HEK293T (cell line): Measurements from ENCODE around the gene PTPN2.

Experiments used
- ARNT ChIP-seq: fragments of 450-650 bp; IDR thresholded peaks from 2 replicates; pipeline ENCODE4 v1.6.1; 2017; ENCODE audit warnings: mild to moderate bottlenecking
- BHLHE40 ChIP-seq: fragments of 450-650 bp; IDR thresholded peaks from 2 replicates; pipeline ENCODE4 v1.6.1; 2016; ENCODE audit warnings: mild to moderate bottlenecking, moderate library complexity, borderline replicate concordance
- NFRKB ChIP-seq: fragments of 450-650 bp; IDR thresholded peaks from 2 replicates; pipeline ENCODE4 v1.6.1; 2016; ENCODE audit warnings: mild to moderate bottlenecking, moderate library complexity
- TARDBP ChIP-seq: fragments of 450-650 bp; IDR thresholded peaks from 2 replicates; pipeline ENCODE4 v1.6.1; 2016

DNA sequence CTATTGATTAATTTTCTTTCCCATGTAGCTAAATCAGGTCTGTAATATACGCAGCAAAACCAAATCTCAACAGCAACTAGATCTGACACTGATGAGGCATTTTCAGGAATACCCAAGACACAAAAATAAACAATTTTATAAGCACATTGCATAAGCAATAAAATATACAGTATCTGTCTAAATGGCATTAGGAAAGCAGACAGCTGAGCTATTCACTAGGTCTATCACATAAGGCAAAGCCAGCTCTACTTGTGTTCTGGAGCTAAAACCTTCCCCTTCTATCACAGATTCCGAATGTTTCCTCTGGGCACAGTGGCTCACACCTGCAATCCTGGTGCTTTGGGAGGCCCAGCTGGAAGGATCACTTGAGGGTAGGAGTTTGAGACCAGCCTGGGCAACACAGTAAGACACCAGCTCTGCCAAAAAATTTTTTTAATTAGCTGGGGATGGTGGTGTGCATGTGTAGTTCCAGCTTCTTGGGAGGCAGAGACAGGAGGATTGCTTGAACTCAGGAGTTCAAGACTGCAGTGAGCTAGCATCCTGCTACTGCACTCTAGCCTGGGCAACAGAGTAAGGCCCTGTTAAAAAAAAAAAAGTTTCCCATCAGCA lies 21.1 kb downstream of the PTPN2 start:
- TF ChIP-seq ARNT: no peak
- TF ChIP-seq NFRKB: no peak
- no peak for TF ChIP-seq TARDBP
- no peak for TF ChIP-seq BHLHE40
